SK-N-MC (cell line): ENCODE measurements around the gene XPR1.
"Not testable (repeated sequence)": the region's sequence is repeated elsewhere in the genome, so short reads cannot be mapped to it uniquely, and the experiment has no call there.

Experiments
- DNase-seq: peaks from one replicate; pipeline ENCODE4 v3.0.0-alpha.2; 2011; ENCODE audit warnings: low read depth, low spot score
- H3K27ac ChIP-seq: fragments of 200-600 bp; sonication (generic); 2 replicates; pipeline ENCODE4 v1.5.1; 2016; ENCODE audit warnings: mixed run types
- H3K36me3 ChIP-seq: fragments of 200-600 bp; sonication (generic); 2 replicates; pipeline ENCODE4 v1.6.1; 2017; ENCODE audit warnings: antibody characterized with exemption, low read length, mixed read lengths; ENCODE audit not compliant: insufficient read depth
- H3K4me3 ChIP-seq: fragments of 200-600 bp; sonication (generic); 2 replicates; pipeline ENCODE4 v1.5.1; 2016
- H3K9ac ChIP-seq: fragments of 200-600 bp; sonication (generic); 2 replicates; pipeline ENCODE4 v1.8.0; 2017; ENCODE audit warnings: mixed run types, mixed read lengths; ENCODE audit not compliant: insufficient read length
- H3K9me3 ChIP-seq: fragments of 200-600 bp; sonication (generic); 2 replicates; pipeline ENCODE4 v1.6.1; 2017; ENCODE audit warnings: low read depth, mild to moderate bottlenecking, antibody characterized with exemption, low read length, moderate library complexity, mixed read lengths
- EZH2 ChIP-seq: fragments of 200-600 bp; sonication (generic); IDR thresholded peaks from one replicate; pipeline ENCODE4 v1.6.1; 2017; ENCODE audit warnings: antibody characterized with exemption
- FOXP2 ChIP-seq: optimal IDR thresholded peaks from 2 replicates; pipeline ENCODE3; 2011; ENCODE audit warnings: mild to moderate bottlenecking, moderate library complexity; ENCODE audit not compliant: insufficient read depth; ENCODE audit errors: extremely low read length, control extremely low read depth
- POLR2AphosphoS5 ChIP-seq: IDR thresholded peaks from 2 replicates; pipeline ENCODE4 v1.6.1; 2012; ENCODE audit warnings: mild to moderate bottlenecking, low read depth, low read length, borderline replicate concordance

Gene XPR1

GRCh38 chr1:180787628-180788307, 155.9 kb downstream of the XPR1 start:
- no peak for TF ChIP-seq FOXP2
- no peak for TF ChIP-seq POLR2AphosphoS5
- no peak for TF ChIP-seq EZH2
- H3K9me3 ChIP-seq, result no peaks in the 10 kb centered on the region
- H3K27ac ChIP-seq, result no peak overlapping the region
- no peak overlapping the region for H3K9ac ChIP-seq
- H3K4me3 ChIP-seq, result no peak overlapping the region
- DNase-seq, result no peak
- no peaks in the 10 kb centered on the region for H3K36me3 ChIP-seq

DNA sequence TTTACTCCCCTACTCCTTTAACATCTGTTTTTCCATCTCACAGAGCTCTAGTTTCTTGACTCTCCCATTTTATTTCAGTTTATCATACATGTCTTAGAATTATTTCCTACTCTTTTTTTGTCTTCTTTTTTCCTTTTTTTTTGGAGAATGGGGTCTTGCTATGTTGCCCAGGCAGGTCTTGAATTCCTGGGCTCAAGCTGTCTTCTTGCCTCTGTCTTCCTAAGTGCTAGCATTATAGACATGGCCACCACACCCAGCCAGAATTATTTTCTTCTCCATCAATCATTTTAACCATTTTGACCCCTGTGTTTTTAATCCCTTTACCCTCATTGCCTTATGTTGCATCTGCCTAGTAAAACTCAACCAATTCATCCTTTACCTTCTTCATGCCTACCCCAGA, 157.6 kb downstream of the XPR1 start:
- DNase-seq, result no peak
- H3K36me3 ChIP-seq, result no peaks in the 10 kb centered on the region
- H3K9ac ChIP-seq, result no peak overlapping the region
- H3K4me3 ChIP-seq, result no peak overlapping the region
- no peaks in the 10 kb centered on the region for H3K9me3 ChIP-seq
- TF ChIP-seq EZH2 (no peak), FOXP2 (no peak), POLR2AphosphoS5 (no peak)
- no peak overlapping the region for H3K27ac ChIP-seq

DNA sequence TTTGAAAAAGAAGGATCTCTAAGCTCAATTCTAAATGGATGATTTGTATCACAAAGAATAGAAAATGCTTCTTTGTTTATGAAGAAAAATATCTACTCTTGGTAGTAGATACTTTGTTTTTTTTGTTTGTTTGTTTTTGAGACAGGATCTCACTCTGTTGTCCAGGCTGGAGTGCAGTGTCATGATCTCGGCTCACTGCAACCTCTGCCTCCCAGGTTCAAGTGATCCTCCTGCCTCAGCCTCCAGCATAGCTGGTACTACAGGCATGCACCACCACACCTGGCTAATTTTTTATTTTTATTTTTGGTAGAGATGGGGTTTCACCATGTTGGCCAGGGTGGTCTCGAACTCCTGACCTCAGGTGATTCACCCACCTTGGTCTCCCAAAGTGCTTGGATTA, 159.3 kb downstream of the XPR1 start:
- not testable (repeated sequence) for H3K27ac ChIP-seq, H3K9ac ChIP-seq, H3K36me3 ChIP-seq, H3K4me3 ChIP-seq, DNase-seq, H3K9me3 ChIP-seq

- Histone ChIP-seq H3K36me3 (no peaks in the 10 kb centered on the region), H3K4me3 (no peak overlapping the region), H3K27ac (no peak overlapping the region), H3K9me3 (no peaks in the 10 kb centered on the region), H3K9ac (no peak overlapping the region)
- no peak for DNase-seq
- TF ChIP-seq POLR2AphosphoS5, result no peak
- TF ChIP-seq FOXP2, result no peak
- no peak for TF ChIP-seq EZH2
Observed at GRCh38 chr1:180791806-180792205, 160.0 kb downstream of the XPR1 start.

GRCh38 chr1:180793451-180793850, 161.6 kb downstream of the XPR1 start:
- Histone ChIP-seq H3K9me3 (no peaks in the 10 kb centered on the region), H3K4me3 (no peak overlapping the region)

GRCh38 chr1:180796897-180797640, 165.2 kb downstream of the XPR1 start:
- Histone ChIP-seq H3K9ac (no peak overlapping the region), H3K4me3 (no peak overlapping the region), H3K27ac (no peak overlapping the region), H3K9me3 (no peaks in the 10 kb centered on the region), H3K36me3 (no peaks in the 10 kb centered on the region)
- DNase-seq, result no peak
- TF ChIP-seq FOXP2, result no peak
- no peak for TF ChIP-seq EZH2
- no peak for TF ChIP-seq POLR2AphosphoS5

More at GRCh38 chr1:180793451-180793850, 161.6 kb downstream of the XPR1 start:
- TF ChIP-seq FOXP2 (no peak), EZH2 (no peak), POLR2AphosphoS5 (no peak)
- Histone ChIP-seq H3K9ac (no peak overlapping the region), H3K27ac (no peak overlapping the region), H3K36me3 (no peaks in the 10 kb centered on the region)
- no peak for DNase-seq

GRCh38 chr1:180800945-180801344, 169.1 kb downstream of the XPR1 start:
- Histone ChIP-seq H3K4me3 (no peak overlapping the region), H3K27ac (no peak overlapping the region), H3K9me3 (no peaks in the 10 kb centered on the region), H3K36me3 (no peaks in the 10 kb centered on the region), H3K9ac (no peak overlapping the region)
- TF ChIP-seq POLR2AphosphoS5 (no peak), FOXP2 (no peak), EZH2 (no peak)
- no peak for DNase-seq

- Histone ChIP-seq H3K4me3 (no peak overlapping the region), H3K9me3 (no peaks in the 10 kb centered on the region), H3K9ac (no peak overlapping the region), H3K27ac (no peak overlapping the region), H3K36me3 (no peaks in the 10 kb centered on the region)
- TF ChIP-seq FOXP2, result no peak
- no peak for TF ChIP-seq EZH2
- no peak for TF ChIP-seq POLR2AphosphoS5
- DNase-seq, result no peak
Observed at GRCh38 chr1:180802813-180803212, 171.0 kb downstream of the XPR1 start.

DNA sequence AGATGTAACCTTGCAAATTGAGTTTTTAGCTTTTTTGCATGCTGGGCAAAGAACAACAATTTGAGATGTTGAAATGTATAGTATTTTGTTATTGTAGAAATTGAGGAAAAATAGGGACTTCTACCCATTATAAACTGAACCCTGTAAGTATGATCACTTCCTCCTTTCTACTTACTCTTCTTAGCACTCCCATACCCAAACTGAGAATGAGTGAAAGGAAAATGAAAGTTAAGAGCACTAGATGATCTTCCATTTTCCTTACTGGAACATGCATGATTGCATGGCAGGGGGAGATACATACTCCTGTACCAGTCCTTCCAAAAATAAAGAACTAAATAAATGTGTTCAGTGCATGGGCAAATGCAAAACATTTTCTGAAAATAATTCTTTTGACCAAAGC, 173.5 kb downstream of the XPR1 start:
- no peaks in the 10 kb centered on the region for H3K36me3 ChIP-seq
- DNase-seq, result no peak
- H3K27ac ChIP-seq, result no peak overlapping the region
- no peak overlapping the region for H3K4me3 ChIP-seq
- H3K9ac ChIP-seq, result no peak overlapping the region
- TF ChIP-seq FOXP2, result no peak
- no peak for TF ChIP-seq POLR2AphosphoS5
- no peak for TF ChIP-seq EZH2
- no peaks in the 10 kb centered on the region for H3K9me3 ChIP-seq
